ENCODE measurements around the gene COL11A1.
"Not testable (repeated sequence)": the region's sequence is repeated elsewhere in the genome, so short reads cannot be mapped to it uniquely, and the experiment has no call there.

COL11A1 gene

GRCh38 chr1:103075316-103076000, 32.9 kb downstream of the COL11A1 start:
- no peak for DNase-seq

GRCh38 chr1:103074224-103074623, 34.1 kb downstream of the COL11A1 start:
- no peak for DNase-seq

- DNase-seq: no peak
These were observed 39.1 kb downstream of the COL11A1 start for GRCh38 chr1:103069201-103069600.

GRCh38 chr1:103063921-103064320, 44.4 kb downstream of the COL11A1 start:
- no peak for DNase-seq

- no peak for DNase-seq
These were observed 49.9 kb downstream of the COL11A1 start for GRCh38 chr1:103058391-103058790.

- no peak for DNase-seq
These were observed 51.9 kb downstream of the COL11A1 start for GRCh38 chr1:103056423-103056822.

- DNase-seq: not testable (repeated sequence)
These were observed 80.2 kb downstream of the COL11A1 start for GRCh38 chr1:103028110-103028509.

GRCh38 chr1:103025858-103026409, 82.4 kb downstream of the COL11A1 start:
- DNase-seq: no peak

- DNase-seq: peak in 1 of 2 experiments; percentile 7
These were observed 84.3 kb downstream of the COL11A1 start for GRCh38 chr1:103024051-103024450.

GRCh38 chr1:103002005-103002404, 106.3 kb downstream of the COL11A1 start:
- DNase-seq: no peak

GRCh38 chr1:102978874-102979273, 129.4 kb downstream of the COL11A1 start:
- no peak for DNase-seq

- no peak for DNase-seq
These were observed 131.0 kb downstream of the COL11A1 start for GRCh38 chr1:102977292-102977691.

- peak; percentile 63 to 75 for DNase-seq
These were observed 137.7 kb downstream of the COL11A1 start for GRCh38 chr1:102970496-102971078.

- DNase-seq: no peak
These were observed 140.5 kb downstream of the COL11A1 start for GRCh38 chr1:102967786-102968185.

- DNase-seq: no peak
These were observed 146.8 kb downstream of the COL11A1 start for GRCh38 chr1:102961549-102961948.

- no peak for DNase-seq
These were observed 153.7 kb downstream of the COL11A1 start for GRCh38 chr1:102954576-102954975.

- DNase-seq: no peak
These were observed 155.9 kb downstream of the COL11A1 start for GRCh38 chr1:102952400-102952799.

- DNase-seq: no peak
These were observed 166.0 kb downstream of the COL11A1 start for GRCh38 chr1:102942324-102942723.

GRCh38 chr1:102941366-102941947, 166.9 kb downstream of the COL11A1 start:
- no peak for DNase-seq

- DNase-seq: no peak
These were observed 170.9 kb downstream of the COL11A1 start for GRCh38 chr1:102937401-102937800.

- not testable (repeated sequence) for DNase-seq
These were observed 175.0 kb downstream of the COL11A1 start for GRCh38 chr1:102933362-102933761.

GRCh38 chr1:102919659-102920058, 188.7 kb downstream of the COL11A1 start:
- DNase-seq: no peak

- DNase-seq: no peak
These were observed 206.3 kb downstream of the COL11A1 start for GRCh38 chr1:102901996-102902395.

GRCh38 chr1:102899935-102900334, 208.4 kb downstream of the COL11A1 start:
- no peak for DNase-seq
